ENCODE measurements around the gene SPACA4. TPM values are rescaled to one million over a fixed set of nuclear protein-coding genes. Genes with fewer than 3 reads are reported as not detected.

SPACA4 gene
- polyA plus RNA-seq, 1 of the 3 experiments (the other 2 are of a cell fraction) = not detected

GRCh38 chr19:48560095-48560530 is 46.4 kb upstream of the SPACA4 start:
- CTCF ChIA-PET = interaction anchor here (0.9 to 2.4 kb wide), 3 partner anchors 24 to 169 kb away, joined by 3 to 8 read pairs (median 4); partner anchors contain the start of gene KDELR1
- Histone ChIP-seq H3K27me3 (ENCODE audit: insufficient read depth) (no peaks in the 10 kb centered on the region), H4K20me1 (ENCODE audit: insufficient read depth) (no peaks in the 10 kb centered on the region), H2AFZ (ENCODE audit: low read depth) (no peak overlapping the region), H3K4me1 (ENCODE audit: control insufficient read depth in 1 of 2, insufficient read depth in 2 of 2, low read depth in 1 of 2, low read length in 1 of 2) (no peaks in the 10 kb centered on the region), H3K4me2 (no peak overlapping the region), H3F3A (replicated peaks; ENCODE audit: insufficient read depth) (peaks cover 13% of the 10 kb centered on the region), H3K79me2 (ENCODE audit: insufficient read depth) (no peaks in the 10 kb centered on the region), H3K9ac (no peak overlapping the region), H3K36me3 (replicated peaks in 1 of 2; ENCODE audit: control insufficient read depth in 1 of 2, insufficient read depth in 2 of 2, low read length in 1 of 2) (no peaks in the 10 kb centered on the region), H3K9me3 (no peaks in the 10 kb centered on the region), H3K27ac (ENCODE audit: low read depth in 2 of 2, low read length in 1 of 2) (no peak overlapping the region), H3K9me2 (no peaks in the 10 kb centered on the region), H3K4me3 (ENCODE audit: low read depth in 2 of 2, low read length in 1 of 2) (no peak overlapping the region)
- TF ChIP-seq FOXM1 (IDR thresholded peaks at IDR 0.05; ENCODE audit: low read depth) (no peak), SMC3 (IDR thresholded peaks at IDR 0.05; ENCODE audit: low read depth, low read length) (peak; percentile 25; the same call in 1 of the 2 replicates), RAD21 (IDR thresholded peaks at IDR 0.05; ENCODE audit: low read length) (peak; percentile 61), CTCF (IDR thresholded peaks at IDR 0.05) (peak; percentile 30; the same call in 1 of the 2 replicates)
- POLR2A ChIA-PET = no interaction called here
- no peak for DNase-seq
- WGBS (ENCODE audit: low lambda C conversion rate) = 84% methylated on average over 5 of the region's 6 CpGs

- no peak for TF ChIP-seq CTCF (IDR thresholded peaks at IDR 0.05)
- TF ChIP-seq GATA2 (CRISPR knock-in tag; IDR thresholded peaks at IDR 0.05) = no peak
- no peak for TF ChIP-seq CHD2 (IDR thresholded peaks at IDR 0.05; ENCODE audit: low read length, partially characterized antibody)
- no peak for TF ChIP-seq RXRA (IDR thresholded peaks at IDR 0.05; ENCODE audit: borderline replicate concordance, low read depth)
- TF ChIP-seq TCF12 (IDR thresholded peaks at IDR 0.05) = no peak
- no peaks in the 10 kb centered on the region for H3K9me3 ChIP-seq
- no peak overlapping the region for H3K4me2 ChIP-seq
- 91% methylated on average over 10 of the region's 11 CpGs for WGBS (ENCODE audit: low lambda C conversion rate)
- no peaks in the 10 kb centered on the region for H4K20me1 ChIP-seq (ENCODE audit: insufficient read depth)
- no peaks in the 10 kb centered on the region for H3K9me2 ChIP-seq
- no peaks in the 10 kb centered on the region for H3K36me3 ChIP-seq (replicated peaks in 1 of 2; ENCODE audit: control insufficient read depth in 1 of 2, insufficient read depth in 2 of 2, low read length in 1 of 2)
- ChIA-PET POLR2A (no interaction called here), CTCF (interaction anchor here (2.4 kb wide), 1 partner anchor 71 kb away, joined by 8 read pairs; no protein-coding TSS in a partner anchor)
- DNase-seq = peak; percentile 2
- no peaks in the 10 kb centered on the region for H3K79me2 ChIP-seq (ENCODE audit: insufficient read depth)
- H3K4me1 ChIP-seq (ENCODE audit: control insufficient read depth in 1 of 2, insufficient read depth in 2 of 2, low read depth in 1 of 2, low read length in 1 of 2) = no peaks in the 10 kb centered on the region
- H3F3A ChIP-seq (replicated peaks; ENCODE audit: insufficient read depth) = peaks cover 9% of the 10 kb centered on the region
- H3K4me3 ChIP-seq (ENCODE audit: low read depth in 2 of 2, low read length in 1 of 2) = no peak overlapping the region
- H3K9ac ChIP-seq = no peak overlapping the region
- no peak overlapping the region for H3K27ac ChIP-seq (ENCODE audit: low read depth in 2 of 2, low read length in 1 of 2)
- no peak overlapping the region for H2AFZ ChIP-seq (ENCODE audit: low read depth)
- no peaks in the 10 kb centered on the region for H3K27me3 ChIP-seq (ENCODE audit: insufficient read depth)
Observed at GRCh38 chr19:48561412-48561811, 45.1 kb upstream of the SPACA4 start.

Measured in SK-N-SH (cell line).